Activated CD4-positive, alpha-beta memory T cell treated with anti-CD3 and anti-CD28 coated beads, Interleukin-2, amount 10 ng/mL, durations not matched to agents 7 days and 5 days (primary cell): ENCODE measurements around the gene CD48. TPM values are rescaled to one million over a fixed set of nuclear protein-coding genes. Genes with fewer than 3 reads are reported as not detected.

Source experiments
- CTCF ChIA-PET: fragments of 350-600 bp; sonication (Branson Sonifier 250); formaldehyde crosslinking; loops from one replicate; lab custom pipeline; 2021; ENCODE audit warnings: antibody characterized with exemption, inconsistent platforms; lab: Charles Lee
- POLR2A ChIA-PET: fragments of 350-600 bp; sonication (Branson Sonifier 250); formaldehyde crosslinking; loops from one replicate; lab custom pipeline; 2021; ENCODE audit warnings: antibody characterized with exemption; lab: Charles Lee
- DNase-seq: peaks from one replicate; pipeline ENCODE4 v3.0.0-alpha.2; 2020
- H3K27ac Mint-ChIP-seq: one replicate; pipeline ENCODE4 v1.8.0; 2021; ENCODE audit warnings: mild to moderate bottlenecking, mixed read lengths
- H3K27me3 Mint-ChIP-seq: one replicate; pipeline ENCODE4 v1.8.0; 2021; ENCODE audit warnings: mixed read lengths
- H3K36me3 Mint-ChIP-seq: one replicate; pipeline ENCODE4 v1.8.0; 2021; ENCODE audit warnings: low read depth, mixed read lengths
- H3K4me1 Mint-ChIP-seq: one replicate; pipeline ENCODE4 v1.8.0; 2021; ENCODE audit warnings: mixed read lengths
- H3K4me3 Mint-ChIP-seq: one replicate; pipeline ENCODE4 v1.8.0; 2021; ENCODE audit warnings: mild to moderate bottlenecking, mixed read lengths
- H3K9me3 Mint-ChIP-seq: one replicate; pipeline ENCODE4 v1.8.0; 2021; ENCODE audit warnings: mixed read lengths
- total RNA-seq, 2 experiments: library from RNA; stranded (reverse); gene quantifications; one replicate each; pipeline ENCODE4 v1.2.3, GENCODE V29; 2021

CD48 gene
- total RNA-seq, 2 experiments from 2014 or later, result 403 to 404 TPM

- H3K4me3 Mint-ChIP-seq, result peak overlapping the region; percentile 70
- ChIA-PET CTCF (interaction anchor here (1.2 kb wide), 1 partner anchor 9 kb away, joined by 3 read pairs; no protein-coding TSS in a partner anchor), POLR2A (interaction anchor here (0.9 to 1.8 kb wide), 6 partner anchors 8 to 28 kb away, joined by 4 to 11 read pairs (median 8); partner anchors contain the start of gene SLAMF1)
- H3K36me3 Mint-ChIP-seq, result peaks cover 91% of the 10 kb centered on the region
- H3K9me3 Mint-ChIP-seq, result no peaks in the 10 kb centered on the region
- peaks cover 94% of the 10 kb centered on the region for H3K4me1 Mint-ChIP-seq
- no peaks in the 10 kb centered on the region for H3K27me3 Mint-ChIP-seq
- H3K27ac Mint-ChIP-seq, result peak overlapping the region; percentile 95
- no peak for DNase-seq
These were observed 74.6 kb downstream of the CD48 start for GRCh38 chr1:160637065-160637464.

DNA sequence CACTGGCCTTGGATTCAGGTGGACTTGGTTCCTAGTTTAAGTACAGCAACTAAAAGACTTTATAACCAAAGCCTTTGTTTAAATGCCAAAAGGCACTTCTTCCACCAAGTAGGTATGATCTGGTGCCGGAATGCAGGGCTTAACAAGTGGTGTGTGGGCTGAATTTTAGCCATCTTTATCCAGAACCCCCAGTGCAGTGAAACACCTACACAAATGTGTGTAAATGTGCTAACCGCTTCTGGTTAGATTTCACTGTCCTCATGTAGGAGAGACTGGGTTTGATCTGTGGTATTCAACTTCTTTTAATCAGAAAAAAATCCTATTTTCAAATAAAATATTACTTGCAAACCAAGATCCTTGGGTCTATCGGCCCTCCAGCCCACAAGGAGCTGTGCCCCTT lies 75.1 kb downstream of the CD48 start:
- CTCF ChIA-PET, result no interaction called here
- Mint-ChIP-seq H3K9me3 (no peaks in the 10 kb centered on the region), H3K4me1 (peaks cover 94% of the 10 kb centered on the region), H3K27me3 (no peaks in the 10 kb centered on the region), H3K4me3 (no peak overlapping the region), H3K36me3 (peaks cover 91% of the 10 kb centered on the region), H3K27ac (peak overlapping the region; percentile 95)
- POLR2A ChIA-PET, result interaction anchor here (0.9 to 1.8 kb wide), 3 partner anchors 10 to 28 kb away, joined by 4 to 5 read pairs (median 4); partner anchors contain the start of gene SLAMF1
- no peak for DNase-seq

DNA sequence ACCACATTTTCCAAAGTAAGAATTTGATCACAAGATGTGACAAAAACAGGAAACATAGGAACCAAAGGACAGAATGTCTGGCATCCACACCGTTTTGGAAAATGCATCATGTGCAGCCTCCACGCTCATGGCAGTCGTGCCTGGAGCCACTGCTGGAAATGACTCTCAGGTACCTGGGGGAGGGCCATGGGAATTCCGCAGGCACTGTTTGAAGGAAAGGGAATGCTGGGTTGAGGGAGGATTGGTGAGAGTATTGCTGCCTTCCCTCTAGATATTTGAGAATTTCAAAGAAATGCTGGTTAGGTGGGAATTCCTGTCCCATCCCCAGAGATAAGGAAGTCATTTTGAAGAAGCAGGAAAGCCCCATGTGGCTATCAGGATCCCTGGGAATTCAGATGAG lies 75.5 kb downstream of the CD48 start:
- Mint-ChIP-seq H3K4me1 (peaks cover 95% of the 10 kb centered on the region), H3K4me3 (no peak overlapping the region), H3K36me3 (peaks cover 94% of the 10 kb centered on the region), H3K27ac (peak overlapping the region; percentile 95), H3K9me3 (no peaks in the 10 kb centered on the region), H3K27me3 (no peaks in the 10 kb centered on the region)
- POLR2A ChIA-PET, result interaction anchor here (0.6 to 1.0 kb wide), 3 partner anchors 14 to 39 kb away, joined by 3 to 4 read pairs (median 3); no protein-coding TSS in a partner anchor
- CTCF ChIA-PET, result no interaction called here
- no peak for DNase-seq

- ChIA-PET POLR2A (interaction anchor here (0.6 to 1.3 kb wide), 5 partner anchors 10 to 41 kb away, joined by 3 to 4 read pairs (median 3); no protein-coding TSS in a partner anchor), CTCF (interaction anchor here (0.6 kb wide), 1 partner anchor 16 kb away, joined by 3 read pairs; no protein-coding TSS in a partner anchor)
- Mint-ChIP-seq H3K27me3 (no peaks in the 10 kb centered on the region), H3K36me3 (peaks cover 97% of the 10 kb centered on the region), H3K9me3 (no peaks in the 10 kb centered on the region), H3K4me3 (peak overlapping the region; percentile 40), H3K27ac (peak overlapping the region; percentile 89), H3K4me1 (peaks cover 97% of the 10 kb centered on the region)
- DNase-seq, result no peak
These were observed 76.8 kb downstream of the CD48 start for GRCh38 chr1:160634543-160635491.

DNA sequence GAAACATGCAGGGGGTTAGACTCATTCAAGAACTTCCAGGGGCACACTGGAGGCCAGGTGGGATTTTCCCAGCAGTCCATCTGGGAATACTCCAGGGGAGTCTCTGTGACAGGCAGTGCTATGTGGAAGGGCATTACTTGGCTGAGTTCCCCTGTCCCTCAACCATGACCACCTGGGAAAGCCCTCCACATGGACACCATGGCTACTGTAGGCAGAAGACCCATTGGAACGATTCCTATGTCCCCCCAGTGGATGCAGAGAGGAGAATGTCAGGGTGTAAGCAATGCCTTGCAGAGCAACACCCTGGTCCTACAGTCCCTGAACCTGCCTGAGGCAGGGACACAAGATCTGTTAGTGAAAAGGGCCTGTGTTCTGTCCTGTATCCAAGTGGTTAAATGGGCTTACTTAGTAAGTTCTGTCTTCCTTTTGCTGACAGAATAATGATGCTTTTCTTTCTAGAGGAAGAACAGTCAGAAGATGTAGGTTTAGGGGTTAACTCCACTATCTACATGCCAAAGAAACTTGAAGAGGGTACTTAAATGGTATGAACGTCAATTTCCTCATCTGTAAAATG lies 78.2 kb downstream of the CD48 start:
- ChIA-PET CTCF (interaction anchor here (1.0 to 1.6 kb wide), 2 partner anchors 42 to 201 kb away, joined by 4 to 6 read pairs; no protein-coding TSS in a partner anchor), POLR2A (interaction anchor here (1.0 to 15.6 kb wide), 7 partner anchors 10 to 75 kb away, joined by 5 to 362 read pairs (median 7); partner anchors contain the start of gene SLAMF1)
- Mint-ChIP-seq H3K27me3 (no peaks in the 10 kb centered on the region), H3K4me3 (peak overlapping the region; percentile 48), H3K27ac (peak overlapping the region; percentile 89), H3K9me3 (no peaks in the 10 kb centered on the region), H3K4me1 (peaks cover 95% of the 10 kb centered on the region), H3K36me3 (peaks cover 90% of the 10 kb centered on the region)
- no peak for DNase-seq

- Mint-ChIP-seq H3K36me3 (peaks cover 90% of the 10 kb centered on the region), H3K4me1 (peaks cover 95% of the 10 kb centered on the region), H3K9me3 (no peaks in the 10 kb centered on the region), H3K27ac (peak overlapping the region; percentile 99), H3K4me3 (no peak overlapping the region), H3K27me3 (no peaks in the 10 kb centered on the region)
- ChIA-PET POLR2A (interaction anchor here (0.8 to 15.6 kb wide), 13 partner anchors 8 to 179 kb away, joined by 3 to 362 read pairs (median 5); partner anchors contain the start of gene SLAMF1), CTCF (interaction anchor here (0.8 to 1.6 kb wide), 4 partner anchors 25 to 200 kb away, joined by 3 to 6 read pairs (median 4); no protein-coding TSS in a partner anchor)
- no peak for DNase-seq
These were observed 79.5 kb downstream of the CD48 start for GRCh38 chr1:160631983-160632625.

DNA sequence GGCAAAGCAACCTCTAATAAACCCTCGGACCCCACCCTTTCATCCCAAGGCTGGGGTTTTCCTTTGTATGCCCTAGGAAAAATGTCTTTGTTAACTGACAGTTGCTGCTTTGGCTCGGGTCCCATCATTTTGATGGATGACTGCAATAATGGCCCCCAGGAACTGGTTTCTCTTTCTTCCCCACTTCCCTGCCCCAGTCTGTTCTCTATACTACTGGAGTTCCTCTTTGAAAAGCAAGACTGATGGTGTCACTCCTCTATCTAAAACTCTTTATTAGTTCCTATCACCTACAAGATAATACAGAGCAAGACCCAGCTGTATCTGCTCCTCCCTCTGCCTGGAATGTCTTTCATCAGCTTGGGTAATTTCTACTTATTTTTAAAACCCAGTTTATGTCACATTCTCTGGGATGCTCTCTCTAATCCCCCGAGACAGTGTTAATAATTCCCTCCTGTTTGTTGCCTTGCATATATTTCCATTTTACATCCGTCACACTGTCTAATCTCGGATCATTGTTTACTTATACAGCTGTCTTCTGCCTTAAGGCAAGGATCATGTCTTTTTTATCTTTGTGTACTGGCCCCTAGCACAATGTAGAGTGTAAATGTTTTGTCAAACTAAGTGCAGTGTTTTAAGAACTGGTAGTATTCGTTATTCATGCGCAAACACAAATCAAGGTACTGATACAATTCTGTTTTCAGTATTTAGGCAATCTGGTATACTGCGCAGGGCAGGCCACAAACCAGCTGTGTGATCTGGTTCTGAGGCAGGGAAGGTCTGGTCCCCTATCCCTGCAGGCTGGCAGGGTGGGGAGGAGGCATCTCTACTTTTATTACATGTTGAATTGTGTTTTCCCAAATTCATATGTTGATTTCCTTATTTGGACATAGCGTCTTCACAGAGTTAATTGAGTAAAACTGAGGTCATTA lies 80.8 kb downstream of the CD48 start:
- Mint-ChIP-seq H3K36me3 (peaks cover 88% of the 10 kb centered on the region), H3K4me1 (peaks cover 95% of the 10 kb centered on the region), H3K27me3 (no peaks in the 10 kb centered on the region), H3K27ac (peak overlapping the region; percentile 99), H3K4me3 (peak overlapping the region; percentile 54), H3K9me3 (no peaks in the 10 kb centered on the region)
- ChIA-PET POLR2A (interaction anchor here (1.0 to 15.6 kb wide), 7 partner anchors 9 to 55 kb away, joined by 3 to 362 read pairs (median 23); partner anchors contain the start of gene SLAMF1), CTCF (interaction anchor here (1.3 to 3.5 kb wide), 4 partner anchors 9 to 42 kb away, joined by 5 to 23 read pairs (median 13); partner anchors contain the start of gene SLAMF1)
- no peak for DNase-seq

- DNase-seq, result peak; percentile 81
- ChIA-PET POLR2A (interaction anchor here (0.6 to 15.6 kb wide), 14 partner anchors 8 to 78 kb away, joined by 3 to 362 read pairs (median 12); partner anchors contain the start of gene SLAMF1), CTCF (interaction anchor here (0.8 to 3.5 kb wide), 9 partner anchors 8 to 322 kb away, joined by 3 to 23 read pairs (median 5); partner anchors contain the start of gene SLAMF1)
- Mint-ChIP-seq H3K27me3 (no peaks in the 10 kb centered on the region), H3K4me3 (peak overlapping the region; percentile 62), H3K9me3 (no peaks in the 10 kb centered on the region), H3K27ac (peak overlapping the region; percentile 99), H3K4me1 (peaks cover 96% of the 10 kb centered on the region), H3K36me3 (peaks cover 89% of the 10 kb centered on the region)
These were observed 82.1 kb downstream of the CD48 start for GRCh38 chr1:160629286-160630210.

- no peaks in the 10 kb centered on the region for H3K27me3 Mint-ChIP-seq
- H3K36me3 Mint-ChIP-seq, result peaks cover 89% of the 10 kb centered on the region
- peak overlapping the region; percentile 62 for H3K4me3 Mint-ChIP-seq
- no peaks in the 10 kb centered on the region for H3K9me3 Mint-ChIP-seq
- ChIA-PET CTCF (interaction anchor here (0.9 to 3.5 kb wide), 8 partner anchors 9 to 323 kb away, joined by 3 to 23 read pairs (median 4); partner anchors contain the start of gene SLAMF1), POLR2A (interaction anchor here (0.6 to 15.6 kb wide), 13 partner anchors 9 to 199 kb away, joined by 3 to 362 read pairs (median 14); partner anchors contain the start of gene SLAMF1)
- peaks cover 96% of the 10 kb centered on the region for H3K4me1 Mint-ChIP-seq
- peak; percentile 56 for DNase-seq
- H3K27ac Mint-ChIP-seq, result peak overlapping the region; percentile 99
These were observed 82.8 kb downstream of the CD48 start for GRCh38 chr1:160628799-160629263.
